Activated CD4-positive, alpha-beta T cell treated with anti-CD3 and anti-CD28 coated beads for 36 hours (primary cell): ENCODE results near the gene MED13L. TPM values are rescaled to one million over a fixed set of nuclear protein-coding genes. Genes with fewer than 3 reads are reported as not detected.

Experiments used
- ATAC-seq: fragments of 200-7000 bp; cut with Tn5 transposase; one replicate; pipeline ENCODE4 v1.10.0; 2021; ENCODE audit warnings: mild to moderate bottlenecking, moderate library complexity
- CTCF ChIA-PET: fragments of 350-600 bp; sonication (Branson Sonifier 250); formaldehyde crosslinking; loops from one replicate; lab custom pipeline; 2021; ENCODE audit warnings: antibody characterized with exemption; lab: Charles Lee
- POLR2A ChIA-PET: fragments of 350-600 bp; sonication (Branson Sonifier 250); formaldehyde crosslinking; loops from one replicate; lab custom pipeline; 2021; ENCODE audit warnings: antibody characterized with exemption, inconsistent platforms; lab: Charles Lee
- DNase-seq: peaks from one replicate; pipeline ENCODE4 v3.0.0-alpha.2; 2020
- H3K27ac Mint-ChIP-seq: one replicate; pipeline ENCODE4 v1.8.0; 2021; ENCODE audit warnings: mixed read lengths
- H3K27me3 Mint-ChIP-seq: one replicate; pipeline ENCODE4 v1.8.0; 2021; ENCODE audit warnings: mixed read lengths
- H3K36me3 Mint-ChIP-seq: one replicate; pipeline ENCODE4 v1.8.0; 2021; ENCODE audit warnings: low read depth, mixed read lengths
- H3K4me1 Mint-ChIP-seq: one replicate; pipeline ENCODE4 v1.8.0; 2021; ENCODE audit warnings: mixed read lengths
- H3K4me3 Mint-ChIP-seq: one replicate; pipeline ENCODE4 v1.8.0; 2021; ENCODE audit warnings: mild to moderate bottlenecking, moderate library complexity, mixed read lengths
- H3K9me3 Mint-ChIP-seq: one replicate; pipeline ENCODE4 v1.8.0; 2021; ENCODE audit warnings: low read depth, mixed read lengths
- intact Hi-C, 2 experiments: fragments of 100-400 bp; cut with DNase I in 1 of 2; cut with micrococcal nuclease in 1 of 2; formaldehyde crosslinking; loops; one replicate each; pipeline versions ENCODE4 v1.14.2 to v1.15.1; 2022 to 2024; cut with DNase I, micrococcal nuclease
- total RNA-seq, 2 experiments: library from RNA; stranded (reverse); gene quantifications; one replicate each; pipeline ENCODE4 v1.2.3, GENCODE V29; 2021

Gene MED13L
- total RNA-seq, 2 experiments from 2014 or later = 38.5 to 41.9 TPM

DNA sequence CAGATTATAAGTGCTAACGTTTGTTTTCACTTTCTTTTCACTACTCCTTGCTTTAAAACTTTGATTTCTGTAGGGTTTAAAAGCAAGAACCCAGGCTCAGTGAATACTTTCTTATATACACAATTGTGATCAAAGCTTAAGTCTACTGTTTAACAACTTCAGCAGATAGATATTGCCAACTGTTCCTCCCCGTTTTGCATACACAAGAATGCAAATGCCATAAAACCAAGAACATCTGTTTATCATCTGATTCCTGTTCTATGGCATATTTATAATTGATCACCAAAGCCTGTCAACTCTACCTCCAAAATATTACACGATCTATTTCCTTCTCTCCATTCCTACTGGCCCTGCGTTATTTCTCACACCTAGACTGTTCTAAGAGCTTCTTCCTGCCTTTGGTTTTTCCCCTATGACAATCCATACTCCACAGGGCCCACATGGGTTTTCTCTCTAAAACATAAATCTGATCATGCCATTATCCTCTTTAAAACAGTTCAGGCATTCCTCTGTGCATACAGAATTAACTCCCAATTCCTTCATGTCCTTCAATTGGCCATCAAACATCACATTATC, 15.9 kb downstream of the MED13L start:
- DNase-seq = no peak
- H3K4me3 Mint-ChIP-seq = no peak overlapping the region
- ChIA-PET CTCF (interaction anchor here (0.6 to 1.3 kb wide), 2 partner anchors 15 to 49 kb away, joined by 4 to 6 read pairs; no protein-coding TSS in a partner anchor), POLR2A (no interaction called here)
- ATAC-seq = no peak
- H3K9me3 Mint-ChIP-seq = no peaks in the 10 kb centered on the region
- peaks cover 53% of the 10 kb centered on the region for H3K4me1 Mint-ChIP-seq
- intact Hi-C loops = no loop called here
- H3K36me3 Mint-ChIP-seq = no peaks in the 10 kb centered on the region
- peak overlapping the region; percentile 61 for H3K27ac Mint-ChIP-seq
- H3K27me3 Mint-ChIP-seq = no peaks in the 10 kb centered on the region

GRCh38 chr12:116259800-116260577, 17.5 kb downstream of the MED13L start:
- Mint-ChIP-seq H3K4me1 (peaks cover 62% of the 10 kb centered on the region), H3K9me3 (no peaks in the 10 kb centered on the region), H3K27ac (no peak overlapping the region), H3K4me3 (no peak overlapping the region), H3K27me3 (no peaks in the 10 kb centered on the region), H3K36me3 (no peaks in the 10 kb centered on the region)
- POLR2A ChIA-PET = no interaction called here
- DNase-seq = no peak
- no peak for ATAC-seq
- CTCF ChIA-PET = no interaction called here
- intact Hi-C loops = no loop called here

- Mint-ChIP-seq H3K4me3 (no peak overlapping the region), H3K9me3 (peaks cover 3% of the 10 kb centered on the region), H3K27ac (no peak overlapping the region), H3K27me3 (no peaks in the 10 kb centered on the region), H3K4me1 (peaks cover 61% of the 10 kb centered on the region), H3K36me3 (peaks cover 7% of the 10 kb centered on the region)
- intact Hi-C loops = no loop called here
- ChIA-PET CTCF (interaction anchor here (0.6 to 1.8 kb wide), 7 partner anchors 9 to 259 kb away, joined by 3 to 7 read pairs (median 4); no protein-coding TSS in a partner anchor), POLR2A (no interaction called here)
- ATAC-seq = no peak
- DNase-seq = no peak
These were observed 19.7 kb downstream of the MED13L start for GRCh38 chr12:116257826-116258225.

DNA sequence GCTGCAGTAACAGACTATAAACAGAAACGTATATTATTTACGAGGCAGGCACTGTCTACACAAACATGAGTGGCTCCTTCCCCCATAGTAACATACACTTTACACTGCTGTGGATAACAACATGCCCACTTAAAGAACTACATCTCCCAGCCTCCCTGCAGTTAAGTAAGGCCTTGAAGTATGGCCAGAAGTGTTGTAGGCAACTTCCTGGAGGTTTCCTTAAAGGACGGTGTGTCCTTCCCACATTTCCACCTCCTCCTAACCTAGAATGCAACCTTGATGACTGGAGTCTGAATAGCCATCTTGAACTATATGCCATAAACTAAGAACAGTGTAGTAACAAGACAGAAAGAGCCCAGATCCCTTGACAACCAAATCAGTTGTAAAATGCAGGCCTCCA, 20.3 kb downstream of the MED13L start:
- ATAC-seq = no peak
- no peak overlapping the region for H3K4me3 Mint-ChIP-seq
- intact Hi-C loops = no loop called here
- H3K27ac Mint-ChIP-seq = no peak overlapping the region
- peaks cover 7% of the 10 kb centered on the region for H3K9me3 Mint-ChIP-seq
- ChIA-PET CTCF (interaction anchor here (0.6 to 1.8 kb wide), 4 partner anchors 9 to 121 kb away, joined by 3 to 7 read pairs (median 4); no protein-coding TSS in a partner anchor), POLR2A (no interaction called here)
- H3K27me3 Mint-ChIP-seq = no peaks in the 10 kb centered on the region
- DNase-seq = no peak
- peaks cover 59% of the 10 kb centered on the region for H3K4me1 Mint-ChIP-seq
- H3K36me3 Mint-ChIP-seq = peaks cover 12% of the 10 kb centered on the region

DNA sequence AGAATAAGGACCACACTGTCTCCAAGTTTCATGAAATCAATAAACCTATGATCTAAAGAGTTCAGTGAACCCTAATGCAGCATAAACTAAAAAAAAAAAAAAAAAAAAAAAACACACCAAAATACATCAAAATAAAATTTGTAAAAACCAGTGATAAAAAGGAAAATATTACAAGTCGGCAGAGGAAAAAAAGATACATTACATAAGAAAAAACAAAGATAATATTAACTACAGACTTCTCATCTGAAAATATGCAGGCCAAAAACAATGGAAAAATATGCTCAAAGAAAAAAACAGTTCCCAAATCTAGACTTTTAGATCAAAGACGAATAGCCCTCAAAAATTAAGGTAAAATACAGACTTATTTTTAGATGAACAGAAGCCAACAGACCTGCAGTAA, 27.6 kb downstream of the MED13L start:
- intact Hi-C loops = no loop called here
- DNase-seq = no peak
- CTCF ChIA-PET = interaction anchor here (0.7 to 0.9 kb wide), 2 partner anchors 18 to 120 kb away, joined by 3 to 4 read pairs; no protein-coding TSS in a partner anchor
- H3K9me3 Mint-ChIP-seq = peaks cover 16% of the 10 kb centered on the region
- no peak overlapping the region for H3K27ac Mint-ChIP-seq
- POLR2A ChIA-PET = no interaction called here
- H3K4me1 Mint-ChIP-seq = peaks cover 56% of the 10 kb centered on the region
- H3K4me3 Mint-ChIP-seq = no peak overlapping the region
- no peak for ATAC-seq
- peaks cover 26% of the 10 kb centered on the region for H3K36me3 Mint-ChIP-seq
- no peaks in the 10 kb centered on the region for H3K27me3 Mint-ChIP-seq

- Mint-ChIP-seq H3K27ac (no peak overlapping the region), H3K27me3 (no peaks in the 10 kb centered on the region), H3K9me3 (peaks cover 16% of the 10 kb centered on the region), H3K4me3 (no peak overlapping the region), H3K4me1 (peaks cover 57% of the 10 kb centered on the region), H3K36me3 (peaks cover 26% of the 10 kb centered on the region)
- CTCF ChIA-PET = interaction anchor here (0.6 to 1.8 kb wide), 8 partner anchors 9 to 305 kb away, joined by 3 to 8 read pairs (median 3); no protein-coding TSS in a partner anchor
- DNase-seq (no peak), ATAC-seq (no peak)
- POLR2A ChIA-PET = no interaction called here
- intact Hi-C loops = no loop called here
These were observed 28.6 kb downstream of the MED13L start for GRCh38 chr12:116248930-116249329.

DNA sequence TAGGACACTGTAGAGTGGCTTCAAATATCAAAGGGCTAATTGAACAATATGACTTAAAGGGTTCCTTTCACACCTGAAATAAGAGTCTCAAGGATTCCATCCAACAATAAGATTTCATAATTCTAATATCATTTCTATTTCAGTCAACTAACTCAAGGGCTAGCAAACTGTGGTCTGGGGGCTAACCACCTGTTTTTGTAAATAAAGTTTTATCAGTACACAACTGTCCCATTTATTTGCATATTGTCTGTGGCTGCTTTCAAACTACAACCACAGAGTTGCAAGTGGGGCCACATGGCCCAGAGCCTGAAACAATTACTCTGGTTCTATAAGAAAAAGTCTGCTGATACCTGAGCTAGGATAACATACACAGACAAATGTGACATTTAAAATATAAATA, 29.1 kb downstream of the MED13L start:
- CTCF ChIA-PET = interaction anchor here (0.6 to 1.8 kb wide), 7 partner anchors 9 to 304 kb away, joined by 3 to 8 read pairs (median 3); no protein-coding TSS in a partner anchor

DNA sequence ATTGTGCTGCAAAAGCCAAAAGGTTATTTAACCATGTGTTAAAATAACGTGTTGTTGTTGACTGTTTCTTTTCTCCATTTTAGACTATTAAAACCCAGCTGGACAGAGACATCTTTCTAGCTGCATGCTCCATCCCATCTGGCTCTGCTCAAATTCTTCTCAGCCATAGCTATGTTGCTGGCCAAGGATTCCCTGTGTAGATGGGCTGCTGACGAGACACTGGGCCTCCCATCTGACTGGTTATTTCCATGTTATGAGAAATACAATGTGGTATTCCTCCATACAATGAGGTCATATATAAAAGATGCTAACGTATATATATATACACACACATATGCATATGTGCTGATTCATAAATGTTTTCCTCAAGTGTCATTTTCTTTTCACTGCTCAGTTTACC, 30.1 kb downstream of the MED13L start:
- no peaks in the 10 kb centered on the region for H3K27me3 Mint-ChIP-seq
- H3K4me1 Mint-ChIP-seq = peaks cover 62% of the 10 kb centered on the region
- ChIA-PET CTCF (interaction anchor here (0.7 to 2.1 kb wide), 3 partner anchors 11 to 192 kb away, joined by 3 to 8 read pairs (median 6); no protein-coding TSS in a partner anchor), POLR2A (interaction anchor here (0.6 kb wide), 1 partner anchor 157 kb away, joined by 3 read pairs; no protein-coding TSS in a partner anchor)
- DNase-seq (peak; percentile 26), ATAC-seq (peak; percentile 66)
- peaks cover 11% of the 10 kb centered on the region for H3K9me3 Mint-ChIP-seq
- no peak overlapping the region for H3K4me3 Mint-ChIP-seq
- H3K27ac Mint-ChIP-seq = no peak overlapping the region
- intact Hi-C loops = no loop called here
- H3K36me3 Mint-ChIP-seq = peaks cover 16% of the 10 kb centered on the region

More for the DNA sequence above, 29.1 kb downstream of the MED13L start:
- ATAC-seq (no peak), DNase-seq (no peak)
- no peak overlapping the region for H3K4me3 Mint-ChIP-seq
- POLR2A ChIA-PET = no interaction called here
- intact Hi-C loops = no loop called here
- no peaks in the 10 kb centered on the region for H3K27me3 Mint-ChIP-seq
- H3K4me1 Mint-ChIP-seq = peaks cover 62% of the 10 kb centered on the region
- peaks cover 25% of the 10 kb centered on the region for H3K36me3 Mint-ChIP-seq
- no peak overlapping the region for H3K27ac Mint-ChIP-seq
- H3K9me3 Mint-ChIP-seq = peaks cover 16% of the 10 kb centered on the region

GRCh38 chr12:116246490-116247179, 30.9 kb downstream of the MED13L start:
- H3K36me3 Mint-ChIP-seq = peaks cover 9% of the 10 kb centered on the region
- intact Hi-C loops = no loop called here
- H3K4me1 Mint-ChIP-seq = peaks cover 61% of the 10 kb centered on the region
- H3K27me3 Mint-ChIP-seq = no peaks in the 10 kb centered on the region
- ChIA-PET CTCF (interaction anchor here (1.7 to 2.1 kb wide), 3 partner anchors 9 to 16 kb away, joined by 4 to 7 read pairs (median 6); no protein-coding TSS in a partner anchor), POLR2A (interaction anchor here (0.7 kb wide), 1 partner anchor 63 kb away, joined by 3 read pairs; no protein-coding TSS in a partner anchor)
- H3K9me3 Mint-ChIP-seq = peaks cover 3% of the 10 kb centered on the region
- DNase-seq (no peak), ATAC-seq (no peak)
- H3K27ac Mint-ChIP-seq = no peak overlapping the region
- no peak overlapping the region for H3K4me3 Mint-ChIP-seq

GRCh38 chr12:116245189-116245588, 32.3 kb downstream of the MED13L start:
- Mint-ChIP-seq H3K36me3 (peaks cover 6% of the 10 kb centered on the region), H3K27ac (no peak overlapping the region), H3K9me3 (peaks cover 2% of the 10 kb centered on the region), H3K4me3 (no peak overlapping the region), H3K4me1 (peaks cover 69% of the 10 kb centered on the region), H3K27me3 (no peaks in the 10 kb centered on the region)
- ATAC-seq (no peak), DNase-seq (no peak)
- ChIA-PET CTCF (interaction anchor here (1.1 to 2.1 kb wide), 7 partner anchors 7 to 104 kb away, joined by 3 to 10 read pairs (median 5); no protein-coding TSS in a partner anchor), POLR2A (no interaction called here)
- intact Hi-C loops = no loop called here
